A549 (cell line): ENCODE results near the gene RYR1.

Source experiments
- CBX2 ChIP-seq: fragments of 200-600 bp; sonication (generic); IDR thresholded peaks from 2 replicates; pipeline ENCODE4 v1.6.1; 2016; ENCODE audit warnings: low read depth, mild to moderate bottlenecking, borderline replicate concordance
- CBX8 ChIP-seq: fragments of 200-600 bp; sonication (generic); IDR thresholded peaks from 2 replicates; pipeline ENCODE4 v1.6.1; 2016
- POLR2A ChIP-seq: IDR thresholded peaks from 2 replicates; pipeline ENCODE4 v1.6.1; 2012; ENCODE audit warnings: mild to moderate bottlenecking, low read length
- RAD21 ChIP-seq, 2 experiments: fragments of >200 bp in 1 of 2; sonication (Bioruptor Twin) in 1 of 2; formaldehyde crosslinking in 1 of 2; IDR thresholded peaks in 1 of 2; conservative IDR thresholded peaks in 1 of 2; 2 replicates in 1 of 2; 3 replicates in 1 of 2; pipeline ENCODE4 v1.6.1; 2012 to 2018; ENCODE audit warnings: inconsistent platforms in 1 of 2
- RCOR1 ChIP-seq: fragments of 150-350 bp; IDR thresholded peaks from 2 replicates; pipeline ENCODE4 v1.6.1; 2014; ENCODE audit warnings: antibody characterized with exemption, low read length, low read depth
- SMC3 ChIP-seq: fragments of >200 bp; sonication (Bioruptor Twin); formaldehyde crosslinking; IDR thresholded peaks from 3 replicates; pipeline ENCODE4 v1.6.1; 2018; ENCODE audit warnings: inconsistent platforms
- TP53 ChIP-seq: fragments of 250-450 bp; sonication (Bioruptor Pico); IDR thresholded peaks from 2 replicates; pipeline ENCODE4 v1.5.0; 2021; ENCODE audit warnings: mild to moderate bottlenecking, moderate library complexity
- TF ChIP-seq, protein P1 (sequence below): fragments of >200 bp; sonication (Bioruptor Twin); formaldehyde crosslinking; IDR thresholded peaks from 3 replicates; pipeline ENCODE4 v1.5.1; 2016
- TF ChIP-seq, protein P2 (sequence below): IDR thresholded peaks from 2 replicates; pipeline ENCODE4 v1.6.1; 2012

DNA sequence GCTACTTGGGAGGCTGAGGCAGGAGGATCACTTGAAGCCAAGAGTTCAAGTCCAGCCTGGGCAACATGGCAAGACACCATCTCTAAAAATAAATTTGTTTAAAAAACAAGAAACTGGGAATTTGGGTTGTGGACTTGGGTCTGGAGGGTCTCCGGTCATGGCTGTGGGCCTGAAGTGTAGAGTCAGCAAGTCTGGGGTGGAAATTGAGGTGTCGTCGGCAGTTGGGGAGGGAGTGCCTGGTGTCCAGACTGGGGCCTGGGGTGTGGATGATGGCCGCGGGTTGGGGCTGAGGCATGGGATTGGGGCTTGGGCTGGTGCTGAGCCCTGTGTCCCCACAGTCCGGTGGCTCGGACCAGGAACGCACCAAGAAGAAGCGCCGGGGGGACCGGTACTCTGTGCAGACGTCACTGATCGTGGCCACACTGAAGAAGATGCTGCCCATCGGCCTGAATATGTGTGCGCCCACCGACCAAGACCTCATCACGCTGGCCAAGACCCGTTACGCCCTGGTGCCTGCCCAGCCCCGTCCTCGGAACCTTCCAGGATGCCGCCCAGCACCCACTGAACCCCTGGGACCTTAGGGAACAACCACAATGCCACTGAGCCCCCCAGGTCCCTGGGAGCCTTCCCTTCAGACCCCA, 91.6 kb downstream of the RYR1 start:
- TF ChIP-seq, protein P1, sequence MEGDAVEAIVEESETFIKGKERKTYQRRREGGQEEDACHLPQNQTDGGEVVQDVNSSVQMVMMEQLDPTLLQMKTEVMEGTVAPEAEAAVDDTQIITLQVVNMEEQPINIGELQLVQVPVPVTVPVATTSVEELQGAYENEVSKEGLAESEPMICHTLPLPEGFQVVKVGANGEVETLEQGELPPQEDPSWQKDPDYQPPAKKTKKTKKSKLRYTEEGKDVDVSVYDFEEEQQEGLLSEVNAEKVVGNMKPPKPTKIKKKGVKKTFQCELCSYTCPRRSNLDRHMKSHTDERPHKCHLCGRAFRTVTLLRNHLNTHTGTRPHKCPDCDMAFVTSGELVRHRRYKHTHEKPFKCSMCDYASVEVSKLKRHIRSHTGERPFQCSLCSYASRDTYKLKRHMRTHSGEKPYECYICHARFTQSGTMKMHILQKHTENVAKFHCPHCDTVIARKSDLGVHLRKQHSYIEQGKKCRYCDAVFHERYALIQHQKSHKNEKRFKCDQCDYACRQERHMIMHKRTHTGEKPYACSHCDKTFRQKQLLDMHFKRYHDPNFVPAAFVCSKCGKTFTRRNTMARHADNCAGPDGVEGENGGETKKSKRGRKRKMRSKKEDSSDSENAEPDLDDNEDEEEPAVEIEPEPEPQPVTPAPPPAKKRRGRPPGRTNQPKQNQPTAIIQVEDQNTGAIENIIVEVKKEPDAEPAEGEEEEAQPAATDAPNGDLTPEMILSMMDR = no peak
- TF ChIP-seq, protein P2, sequence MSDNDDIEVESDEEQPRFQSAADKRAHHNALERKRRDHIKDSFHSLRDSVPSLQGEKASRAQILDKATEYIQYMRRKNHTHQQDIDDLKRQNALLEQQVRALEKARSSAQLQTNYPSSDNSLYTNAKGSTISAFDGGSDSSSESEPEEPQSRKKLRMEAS = no peak
- no peak for TF ChIP-seq SMC3
- no peak for TF ChIP-seq CBX2
- TF ChIP-seq RAD21 (conservative IDR thresholded peaks at IDR 0.05 in 1 of 2, IDR thresholded peaks at IDR 0.05 in 1 of 2) = no peak
- no peak for TF ChIP-seq TP53 (CRISPR knock-in tag)
- no peak for TF ChIP-seq RCOR1
- no peak for TF ChIP-seq POLR2A
- no peak for TF ChIP-seq CBX8
